H1 (cell line): ENCODE measurements around the gene DHRS7C. TPM values are rescaled to one million over a fixed set of nuclear protein-coding genes. Genes with fewer than 3 reads are reported as not detected.

Experiments used
- CTCF ChIA-PET: fragments of 300-600 bp; sonication (Branson Sonifier 250); formaldehyde crosslinking; loops from one replicate; lab custom pipeline; 2021; ENCODE audit not compliant: partially characterized antibody; lab: Charles Lee
- POLR2A ChIA-PET: fragments of 300-600 bp; sonication (Branson Sonifier 250); formaldehyde crosslinking; loops from one replicate; lab custom pipeline; 2021; ENCODE audit warnings: inconsistent platforms; ENCODE audit not compliant: partially characterized antibody; lab: Charles Lee
- DNase-seq, 2 experiments: peaks; one replicate each; pipeline versions ENCODE4 v3.0.0 to v3.0.0-alpha.2; 2010 to 2022; ENCODE audit warnings: low spot score in 2 of 2, low read depth in 1 of 2, mixed read lengths in 1 of 2
- FAIRE-seq: peaks from 2 replicates; lab custom pipeline; 2011; peaks lifted over from hg19 to GRCh38; lab: Jason Lieb, UNC
- H2AFZ ChIP-seq: 2 replicates; pipeline ENCODE4 v1.8.1; 2012; ENCODE audit warnings: low read length, inconsistent platforms
- H2AK5ac ChIP-seq: 2 replicates; pipeline ENCODE4 v1.6.1; 2013; ENCODE audit warnings: low read depth, low read length
- H2BK120ac ChIP-seq: replicated peaks from 2 replicates; pipeline ENCODE3; 2013; ENCODE audit warnings: low read depth, low read length, inconsistent platforms
- H2BK12ac ChIP-seq: 2 replicates; pipeline ENCODE4 v1.6.1; 2013; ENCODE audit warnings: low read depth, low read length
- H2BK15ac ChIP-seq: 2 replicates; pipeline ENCODE4 v1.6.1; 2013; ENCODE audit warnings: low read length
- H2BK20ac ChIP-seq: 2 replicates; pipeline ENCODE4 v1.6.1; 2013; ENCODE audit warnings: low read length
- H2BK5ac ChIP-seq: 2 replicates; pipeline ENCODE4 v1.6.1; 2013; ENCODE audit warnings: low read depth, low read length
- H3K14ac ChIP-seq: 2 replicates; pipeline ENCODE4 v1.6.1; 2013; ENCODE audit warnings: inconsistent platforms; ENCODE audit not compliant: insufficient read length
- H3K18ac ChIP-seq: 2 replicates; pipeline ENCODE4 v1.6.1; 2013; ENCODE audit warnings: low read length; ENCODE audit errors: extremely low read depth
- H3K23ac ChIP-seq: 2 replicates; pipeline ENCODE4 v1.6.1; 2013; ENCODE audit warnings: inconsistent platforms; ENCODE audit not compliant: insufficient read length
- H3K23me2 ChIP-seq: 2 replicates; pipeline ENCODE4 v1.6.1; 2013; ENCODE audit warnings: low read depth, low read length
- H3K27ac ChIP-seq: 2 replicates; pipeline ENCODE4 v1.6.1; 2011; ENCODE audit warnings: low read depth, low read length, inconsistent platforms
- H3K27me3 ChIP-seq, 4 experiments: replicated peaks in 1 of 4; 1 replicate in 1 of 4; 2 replicates in 3 of 4; pipeline versions ENCODE4 v1.6.1 to v1.8.1; 2011 to 2013; ENCODE audit warnings: low read length in 3 of 4, mild to moderate bottlenecking in 3 of 4, inconsistent platforms in 2 of 4, mixed read lengths in 2 of 4, moderate library complexity in 1 of 4; ENCODE audit not compliant: control insufficient read depth in 3 of 4, insufficient read depth in 3 of 4; ENCODE audit errors: extremely low read depth in 1 of 4
- H3K36me3 ChIP-seq, 4 experiments: 2 replicates each; pipeline versions ENCODE4 v1.6.1 to v1.8.1; 2011 to 2013; ENCODE audit warnings: mild to moderate bottlenecking in 4 of 4, low read length in 3 of 4, moderate library complexity in 2 of 4, control low read depth in 1 of 4, inconsistent platforms in 1 of 4; ENCODE audit not compliant: insufficient read depth in 4 of 4, control insufficient read depth in 2 of 4
- H3K4ac ChIP-seq: replicated peaks from 2 replicates; pipeline ENCODE3; 2013; ENCODE audit warnings: low read length, low read depth, mixed read lengths, inconsistent platforms; ENCODE audit not compliant: insufficient read length
- H3K4me1 ChIP-seq, 4 experiments: replicated peaks in 1 of 4; 1 replicate in 1 of 4; 2 replicates in 3 of 4; pipeline versions ENCODE4 v1.6.1 to v1.8.1; 2011 to 2013; ENCODE audit warnings: low read length in 3 of 4, inconsistent platforms in 2 of 4, mixed read lengths in 1 of 4; ENCODE audit not compliant: insufficient read depth in 4 of 4, control insufficient read depth in 3 of 4
- H3K4me2 ChIP-seq, 2 experiments: 2 replicates each; pipeline versions ENCODE4 v1.6.1 to v1.8.1; 2011 to 2013; ENCODE audit warnings: low read depth in 2 of 2, low read length in 2 of 2, control low read depth in 1 of 2, inconsistent platforms in 1 of 2, mild to moderate bottlenecking in 1 of 2; ENCODE audit not compliant: insufficient read depth in 1 of 2
- H3K4me3 ChIP-seq, 4 experiments: fragments of 200-600, 300-600 bp in 1 of 4; sonication (generic), shearing (Covaris generic), sonication (Bioruptor Twin) in 1 of 4; 2 replicates each; pipeline versions ENCODE4 v1.5.1 to v1.8.1; 2011 to 2016; ENCODE audit warnings: low read length in 4 of 4, low read depth in 3 of 4, control low read depth in 2 of 4, inconsistent platforms in 2 of 4, mild to moderate bottlenecking in 2 of 4, mixed read lengths in 1 of 4, moderate library complexity in 1 of 4; ENCODE audit not compliant: insufficient read depth in 2 of 4; ENCODE audit errors: extremely low read depth in 1 of 4
- H3K56ac ChIP-seq: replicated peaks from 2 replicates; pipeline ENCODE3; 2013; ENCODE audit warnings: low read depth, mild to moderate bottlenecking, mixed read lengths, low read length, inconsistent platforms; ENCODE audit not compliant: insufficient read length
- H3K79me1 ChIP-seq: 2 replicates; pipeline ENCODE4 v1.6.1; 2013; ENCODE audit warnings: low read depth, low read length, control low read depth
- H3K79me2 ChIP-seq, 2 experiments: 2 replicates each; pipeline versions ENCODE4 v1.6.1 to v1.8.1; 2012 to 2013; ENCODE audit warnings: low read length in 2 of 2, mild to moderate bottlenecking in 2 of 2, inconsistent platforms in 1 of 2; ENCODE audit not compliant: insufficient read depth in 2 of 2, control insufficient read depth in 1 of 2
- H3K9ac ChIP-seq, 4 experiments: replicated peaks in 1 of 4; 1 replicate in 1 of 4; 2 replicates in 3 of 4; pipeline versions ENCODE4 v1.6.1 to v1.8.1; 2011 to 2013; ENCODE audit warnings: low read depth in 3 of 4, low read length in 3 of 4, control low read depth in 2 of 4, mild to moderate bottlenecking in 2 of 4, moderate library complexity in 2 of 4, inconsistent platforms in 1 of 4; ENCODE audit errors: extremely low read depth in 1 of 4
- H3K9me3 ChIP-seq, 2 experiments: 2 replicates each; pipeline versions ENCODE4 v1.6.1 to v1.8.1; 2012 to 2013; ENCODE audit warnings: mild to moderate bottlenecking in 2 of 2, moderate library complexity in 2 of 2, control low read depth in 1 of 2, inconsistent platforms in 1 of 2, low read depth in 1 of 2, low read length in 1 of 2, mixed read lengths in 1 of 2; ENCODE audit not compliant: insufficient read depth in 2 of 2
- H4K20me1 ChIP-seq, 2 experiments: replicated peaks in 1 of 2; 2 replicates each; pipeline versions ENCODE3 to v1.8.1; 2011 to 2013; ENCODE audit warnings: inconsistent platforms in 2 of 2, low read length in 2 of 2, mild to moderate bottlenecking in 1 of 2; ENCODE audit not compliant: insufficient read depth in 2 of 2, control insufficient read depth in 1 of 2
- H4K5ac ChIP-seq: 2 replicates; pipeline ENCODE4 v1.6.1; 2013; ENCODE audit warnings: low read length, low read depth, mixed read lengths, inconsistent platforms; ENCODE audit not compliant: insufficient read length
- H4K8ac ChIP-seq: 2 replicates; pipeline ENCODE4 v1.8.0; 2013; ENCODE audit warnings: mild to moderate bottlenecking, moderate library complexity, low read length, inconsistent platforms; ENCODE audit not compliant: insufficient read depth; ENCODE audit errors: extremely low read depth
- H4K91ac ChIP-seq: replicated peaks from 2 replicates; pipeline ENCODE3; 2013; ENCODE audit warnings: low read length, mixed read lengths, inconsistent platforms; ENCODE audit not compliant: insufficient read length
- RAD21 ChIP-seq, 2 experiments: IDR thresholded peaks in 1 of 2; conservative IDR thresholded peaks in 1 of 2; 2 replicates each; pipeline ENCODE4 v1.6.1; 2011; ENCODE audit warnings: low read depth in 2 of 2, low read length in 2 of 2, improper control_type of control experiment in 1 of 2, inconsistent platforms in 1 of 2, mild to moderate bottlenecking in 1 of 2, moderate library complexity in 1 of 2
- SP4 ChIP-seq: IDR thresholded peaks from 2 replicates; pipeline ENCODE4 v1.6.1; 2012; ENCODE audit warnings: low read length, inconsistent platforms
- SRF ChIP-seq: IDR thresholded peaks from 2 replicates; pipeline ENCODE4 v1.6.1; 2011; ENCODE audit warnings: mild to moderate bottlenecking, low read depth, low read length, moderate library complexity
- TAF7 ChIP-seq: optimal IDR thresholded peaks from 2 replicates; pipeline ENCODE3; 2011; ENCODE audit warnings: low read depth, mild to moderate bottlenecking, inconsistent platforms, low read length, moderate library complexity, borderline replicate concordance
- TBP ChIP-seq: IDR thresholded peaks from 2 replicates; pipeline ENCODE4 v1.6.1; 2011; ENCODE audit warnings: low read depth, low read length, improper control_type of control experiment
- TEAD4 ChIP-seq: IDR thresholded peaks from 2 replicates; pipeline ENCODE4 v1.6.1; 2012; ENCODE audit warnings: low read depth, low read length, inconsistent platforms, mixed read lengths
- ZNF274 ChIP-seq: IDR thresholded peaks from 2 replicates; pipeline ENCODE4 v1.7.0; 2012; ENCODE audit warnings: low read length, borderline replicate concordance; ENCODE audit errors: extremely low read depth
- WGBS, 2 experiments: shearing (Covaris generic) in 1 of 2; methylation state at CpG; one replicate each; pipeline versions ENCODE4 v1.1.6 to v1.1.7; 2013 to 2015; ENCODE audit warnings: low lambda C conversion rate in 2 of 2, mixed read lengths in 2 of 2, inconsistent platforms in 1 of 2, low coverage in 1 of 2, missing lambda C conversion rate in 1 of 2; ENCODE audit not compliant: insufficient replicate concordance in 2 of 2, insufficient coverage in 1 of 2, insufficient read length in 1 of 2; ENCODE audit errors: extremely low coverage in 1 of 2, missing lambda C conversion rate in 1 of 2; 5-methylcytosine and 5-hydroxymethylcytosine counted together
- polyA plus RNA-seq, 7 experiments: library from polyadenylated mRNA; depleted of rRNA in 3 of 7; stranded (reverse) in 5 of 7; unstranded in 2 of 7; fragments of >200 nt in 5 of 7; fragments of 200-250 nt in 2 of 7; gene quantifications; 1 replicate in 5 of 7; 2 replicates in 1 of 7; 4 replicates in 1 of 7; pipeline versions ENCODE4 v1.2.1 to v1.2.3, GENCODE V29; 2011 to 2013; ENCODE audit warnings: missing spikeins in 2 of 7, mixed read lengths in 2 of 7
- total RNA-seq: library from RNA; stranded (reverse); fragmentation: NEBNext Ultra II Directional; extraction: Animal tissue kit (Norgen Biotek cat#: 25700); gene quantifications from 2 replicates; pipeline ENCODE4 v1.2.1, GENCODE V29; 2021
- TF ChIP-seq, protein P1 (sequence below), 3 experiments: IDR thresholded peaks; 1 replicate in 2 of 3; 2 replicates in 1 of 3; pipeline versions ENCODE4 v1.5.1 to v1.6.1; 2011; ENCODE audit warnings: low read length in 3 of 3, mild to moderate bottlenecking in 3 of 3, inconsistent platforms in 2 of 3, low read depth in 1 of 3, moderate library complexity in 1 of 3; ENCODE audit not compliant: insufficient read depth in 1 of 3; ENCODE audit errors: control extremely low read depth in 1 of 3

The DHRS7C gene
- total and polyA plus RNA-seq, 2 of the 8 experiments (the other 6 are each of a cell fraction or from before 2014, with no cell fraction given) = not detected

DNA sequence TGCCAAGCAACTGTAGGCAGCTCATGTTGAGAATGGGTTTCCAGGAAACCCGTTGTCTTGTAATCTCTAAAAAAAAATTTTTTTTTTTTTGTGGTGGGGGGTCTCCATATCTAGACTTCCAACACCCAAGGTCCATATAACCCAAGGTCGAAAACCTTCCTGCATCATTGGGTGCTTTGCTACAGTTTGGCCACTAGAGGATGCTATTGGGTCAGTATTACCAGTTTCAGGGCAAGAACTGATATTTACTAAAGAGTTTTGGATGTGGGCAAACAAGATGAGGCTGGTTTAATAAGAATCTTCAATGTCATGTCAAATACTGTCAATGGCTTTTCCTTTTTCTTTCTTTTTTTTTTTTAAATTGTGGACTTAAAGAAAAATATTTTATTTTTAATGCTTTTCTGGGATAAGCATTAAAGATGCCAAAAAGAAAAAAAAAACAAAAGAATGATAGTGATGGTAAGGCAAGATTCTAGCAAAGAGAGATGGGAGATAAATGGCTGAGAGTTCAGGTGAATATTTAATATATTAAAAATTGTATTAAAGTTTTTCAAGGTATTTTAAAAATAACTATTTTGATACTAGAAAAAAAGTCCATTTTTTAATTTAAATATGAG, 62.2 kb downstream of the DHRS7C start:
- H3K79me2 ChIP-seq = no peaks in the 10 kb centered on the region
- ChIA-PET POLR2A (no interaction called here), CTCF (interaction anchor here (0.6 to 5.3 kb wide), 31 partner anchors 11 to 1660 kb away, joined by 3 to 20 read pairs (median 4); no protein-coding TSS in a partner anchor)
- H3K4me2 ChIP-seq = no peak overlapping the region
- H2BK120ac ChIP-seq = no peak overlapping the region
- H2BK5ac ChIP-seq = no peak overlapping the region
- no peak overlapping the region for H2BK15ac ChIP-seq
- no peak overlapping the region for H3K4ac ChIP-seq
- H3K4me1 ChIP-seq = no peaks in the 10 kb centered on the region
- DNase-seq (no peak), FAIRE-seq (peak; percentile 89)
- no peak overlapping the region for H3K27ac ChIP-seq
- peaks cover 13 to 14% of the 10 kb centered on the region in 2 experiments; a peak in 3 of 4 replicates for H3K9me3 ChIP-seq
- H3K56ac ChIP-seq = no peak overlapping the region
- H2AK5ac ChIP-seq = no peak overlapping the region
- H3K18ac ChIP-seq = no peak overlapping the region
- no peak overlapping the region for H4K8ac ChIP-seq
- H3K79me1 ChIP-seq = no peaks in the 10 kb centered on the region
- no peak overlapping the region for H3K4me3 ChIP-seq
- no peak overlapping the region for H3K9ac ChIP-seq
- H2AFZ ChIP-seq = no peak overlapping the region
- no peak overlapping the region for H3K23ac ChIP-seq
- H2BK20ac ChIP-seq = no peak overlapping the region
- peaks cover 0 to 3% (median 0%) of the 10 kb centered on the region in 4 experiments; a peak in 1 of 8 replicates for H3K36me3 ChIP-seq
- no peak overlapping the region for H4K91ac ChIP-seq
- no peak overlapping the region for H4K5ac ChIP-seq
- peaks cover 0 to 2% of the 10 kb centered on the region in 2 experiments for H4K20me1 ChIP-seq
- H3K23me2 ChIP-seq = no peaks in the 10 kb centered on the region
- no peaks in the 10 kb centered on the region for H3K27me3 ChIP-seq
- WGBS, 2 experiments = 44% methylated on average over 2 of the region's 2 CpGs; no CpG with 5 or more reads in 1 of the 2 experiments
- H3K14ac ChIP-seq = no peak overlapping the region
- no peak overlapping the region for H2BK12ac ChIP-seq
- TF ChIP-seq SRF (no peak), SP4 (no peak), TBP (no peak), TEAD4 (no peak), ZNF274 (no peak), TAF7 (no peak), RAD21 (IDR thresholded peaks at IDR 0.05 in 1 of 2, conservative IDR thresholded peaks at IDR 0.05 in 1 of 2; ENCODE audit: low read depth in 2 of 2, low read length in 2 of 2) (peak; percentile 91 to 93)
- TF ChIP-seq, protein P1, sequence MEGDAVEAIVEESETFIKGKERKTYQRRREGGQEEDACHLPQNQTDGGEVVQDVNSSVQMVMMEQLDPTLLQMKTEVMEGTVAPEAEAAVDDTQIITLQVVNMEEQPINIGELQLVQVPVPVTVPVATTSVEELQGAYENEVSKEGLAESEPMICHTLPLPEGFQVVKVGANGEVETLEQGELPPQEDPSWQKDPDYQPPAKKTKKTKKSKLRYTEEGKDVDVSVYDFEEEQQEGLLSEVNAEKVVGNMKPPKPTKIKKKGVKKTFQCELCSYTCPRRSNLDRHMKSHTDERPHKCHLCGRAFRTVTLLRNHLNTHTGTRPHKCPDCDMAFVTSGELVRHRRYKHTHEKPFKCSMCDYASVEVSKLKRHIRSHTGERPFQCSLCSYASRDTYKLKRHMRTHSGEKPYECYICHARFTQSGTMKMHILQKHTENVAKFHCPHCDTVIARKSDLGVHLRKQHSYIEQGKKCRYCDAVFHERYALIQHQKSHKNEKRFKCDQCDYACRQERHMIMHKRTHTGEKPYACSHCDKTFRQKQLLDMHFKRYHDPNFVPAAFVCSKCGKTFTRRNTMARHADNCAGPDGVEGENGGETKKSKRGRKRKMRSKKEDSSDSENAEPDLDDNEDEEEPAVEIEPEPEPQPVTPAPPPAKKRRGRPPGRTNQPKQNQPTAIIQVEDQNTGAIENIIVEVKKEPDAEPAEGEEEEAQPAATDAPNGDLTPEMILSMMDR (IDR thresholded peaks at IDR 0.05; ENCODE audit: control extremely low read depth in 1 of 3, insufficient read depth in 1 of 3, low read depth in 1 of 3, low read length in 3 of 3) = peak in 2 of 3 experiments; percentile 89 to 92; a peak in 3 of 4 replicates
